HL-60 (cell line): ENCODE results near the gene CTNND1.

Experiments
- DNase-seq, 2 experiments: peaks; one replicate each; pipeline ENCODE4 v3.0.0-alpha.2; 2010 to 2020; ENCODE audit warnings: low read depth in 1 of 2, low spot score in 1 of 2
- H3K27ac ChIP-seq: fragments of 250-450 bp; sonication (Bioruptor Pico); replicated peaks from 2 replicates; pipeline ENCODE4 v1.5.1; 2020; ENCODE audit warnings: mild to moderate bottlenecking, moderate library complexity
- H3K27me3 ChIP-seq: fragments of 250-450 bp; sonication (Bioruptor Pico); 2 replicates; pipeline ENCODE4 v1.5.1; 2021; ENCODE audit warnings: mild to moderate bottlenecking, moderate library complexity; ENCODE audit not compliant: insufficient read depth, poor library complexity, severe bottlenecking
- H3K4me3 ChIP-seq: replicated peaks from 2 replicates; pipeline ENCODE4 v1.5.1; 2011; ENCODE audit warnings: mild to moderate bottlenecking, control low read depth, low read length; ENCODE audit not compliant: insufficient read depth
- CTCF ChIP-seq: IDR thresholded peaks from one replicate; pipeline ENCODE4 v1.5.1; 2011; ENCODE audit warnings: low read length, control low read depth, inconsistent platforms; ENCODE audit not compliant: insufficient read depth
- GABPA ChIP-seq: IDR thresholded peaks from 2 replicates; pipeline ENCODE4 v1.6.1; 2012; ENCODE audit warnings: low read depth
- POLR2AphosphoS5 ChIP-seq: IDR thresholded peaks from 2 replicates; pipeline ENCODE4 v1.6.1; 2012; ENCODE audit warnings: low read depth
- REST ChIP-seq: IDR thresholded peaks from 2 replicates; pipeline ENCODE4 v1.6.1; 2012; ENCODE audit warnings: low read depth; ENCODE audit not compliant: insufficient replicate concordance
- SPI1 ChIP-seq: IDR thresholded peaks from 2 replicates; pipeline ENCODE4 v1.6.1; 2012; ENCODE audit warnings: low read depth, mild to moderate bottlenecking, borderline replicate concordance

Gene CTNND1

GRCh38 chr11:57793351-57794115 is 31.9 kb downstream of the CTNND1 start:
- Histone ChIP-seq H3K4me3 (no peak overlapping the region), H3K27me3 (no peaks in the 10 kb centered on the region), H3K27ac (peak overlapping the region; percentile 50)
- DNase-seq, result no peak
- no peak for TF ChIP-seq CTCF
- TF ChIP-seq POLR2AphosphoS5, result no peak
- TF ChIP-seq REST, result no peak
- TF ChIP-seq GABPA, result no peak
- TF ChIP-seq SPI1, result no peak

- Histone ChIP-seq H3K4me3 (no peak overlapping the region), H3K27ac (no peak overlapping the region), H3K27me3 (no peaks in the 10 kb centered on the region)
- TF ChIP-seq CTCF (no peak), REST (no peak), SPI1 (peak; percentile 71), GABPA (no peak), POLR2AphosphoS5 (no peak)
- DNase-seq, result peak in 1 of 2 experiments; percentile 30
Observed at GRCh38 chr11:57798905-57799559, 37.4 kb downstream of the CTNND1 start.

- Histone ChIP-seq H3K4me3 (no peak overlapping the region), H3K27ac (no peak overlapping the region), H3K27me3 (no peaks in the 10 kb centered on the region)
- DNase-seq, result peak; percentile 35 to 48
- TF ChIP-seq CTCF, result peak; percentile 83
- no peak for TF ChIP-seq POLR2AphosphoS5
Observed at GRCh38 chr11:57800444-57801182, 39.0 kb downstream of the CTNND1 start.
